ENCODE results near the gene SH3BP5.
"Not testable (repeated sequence)": the region's sequence is repeated elsewhere in the genome, so short reads cannot be mapped to it uniquely, and the experiment has no call there.

The SH3BP5 gene, protein sequence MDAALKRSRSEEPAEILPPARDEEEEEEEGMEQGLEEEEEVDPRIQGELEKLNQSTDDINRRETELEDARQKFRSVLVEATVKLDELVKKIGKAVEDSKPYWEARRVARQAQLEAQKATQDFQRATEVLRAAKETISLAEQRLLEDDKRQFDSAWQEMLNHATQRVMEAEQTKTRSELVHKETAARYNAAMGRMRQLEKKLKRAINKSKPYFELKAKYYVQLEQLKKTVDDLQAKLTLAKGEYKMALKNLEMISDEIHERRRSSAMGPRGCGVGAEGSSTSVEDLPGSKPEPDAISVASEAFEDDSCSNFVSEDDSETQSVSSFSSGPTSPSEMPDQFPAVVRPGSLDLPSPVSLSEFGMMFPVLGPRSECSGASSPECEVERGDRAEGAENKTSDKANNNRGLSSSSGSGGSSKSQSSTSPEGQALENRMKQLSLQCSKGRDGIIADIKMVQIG

GRCh38 chr3:15332405-15333098, at the start of gene SH3BP5:
Gene SH3BP5, minus strand, starts transcription at chr3:15332586. Its CDS starts 178 bp downstream, at chr3:15332408.
- peak; percentile 70 for DNase-seq

DNA sequence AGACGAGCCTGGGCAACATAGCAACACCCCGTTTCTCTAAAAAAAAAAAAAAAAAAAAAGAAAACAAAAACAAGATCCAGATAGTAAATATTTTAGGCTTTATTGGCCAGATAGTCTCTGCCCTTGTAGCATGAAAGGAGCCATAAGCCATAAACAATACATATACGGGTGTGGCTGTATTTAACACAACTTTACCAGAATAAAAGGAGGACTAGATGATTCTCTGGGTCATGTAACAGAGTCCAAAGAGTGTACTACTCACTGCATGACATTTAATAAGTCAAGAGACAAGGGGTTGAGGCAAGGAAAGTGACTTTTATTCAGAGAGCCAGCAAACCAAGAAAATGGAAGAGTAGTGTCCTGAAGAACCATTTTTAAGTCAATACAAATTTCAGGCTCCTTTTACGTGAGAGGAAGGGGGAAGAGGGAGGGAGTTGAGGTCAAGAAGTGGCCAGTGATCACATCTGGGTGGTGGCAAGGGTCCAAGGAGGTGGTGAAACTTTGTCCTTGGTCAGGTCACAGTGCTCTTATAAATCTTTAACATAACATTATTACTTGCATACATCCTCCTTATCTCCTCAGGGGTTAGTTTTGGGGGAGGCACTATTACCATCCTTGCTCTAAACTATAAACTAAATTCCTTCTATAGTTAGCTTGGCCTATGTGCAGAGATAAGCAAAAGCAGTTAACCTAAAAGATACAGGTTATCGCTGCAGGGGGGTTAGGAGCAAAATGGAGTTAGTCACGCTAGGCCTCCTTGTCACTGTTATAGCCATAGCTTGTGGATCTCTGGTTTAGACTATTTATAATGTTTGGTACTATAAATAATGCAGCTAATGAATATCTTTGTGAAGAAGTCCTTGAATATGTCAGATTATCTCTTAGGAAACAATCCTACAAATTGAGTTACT, 48.8 kb upstream of the SH3BP5 start:
- DNase-seq: no peak

DNA sequence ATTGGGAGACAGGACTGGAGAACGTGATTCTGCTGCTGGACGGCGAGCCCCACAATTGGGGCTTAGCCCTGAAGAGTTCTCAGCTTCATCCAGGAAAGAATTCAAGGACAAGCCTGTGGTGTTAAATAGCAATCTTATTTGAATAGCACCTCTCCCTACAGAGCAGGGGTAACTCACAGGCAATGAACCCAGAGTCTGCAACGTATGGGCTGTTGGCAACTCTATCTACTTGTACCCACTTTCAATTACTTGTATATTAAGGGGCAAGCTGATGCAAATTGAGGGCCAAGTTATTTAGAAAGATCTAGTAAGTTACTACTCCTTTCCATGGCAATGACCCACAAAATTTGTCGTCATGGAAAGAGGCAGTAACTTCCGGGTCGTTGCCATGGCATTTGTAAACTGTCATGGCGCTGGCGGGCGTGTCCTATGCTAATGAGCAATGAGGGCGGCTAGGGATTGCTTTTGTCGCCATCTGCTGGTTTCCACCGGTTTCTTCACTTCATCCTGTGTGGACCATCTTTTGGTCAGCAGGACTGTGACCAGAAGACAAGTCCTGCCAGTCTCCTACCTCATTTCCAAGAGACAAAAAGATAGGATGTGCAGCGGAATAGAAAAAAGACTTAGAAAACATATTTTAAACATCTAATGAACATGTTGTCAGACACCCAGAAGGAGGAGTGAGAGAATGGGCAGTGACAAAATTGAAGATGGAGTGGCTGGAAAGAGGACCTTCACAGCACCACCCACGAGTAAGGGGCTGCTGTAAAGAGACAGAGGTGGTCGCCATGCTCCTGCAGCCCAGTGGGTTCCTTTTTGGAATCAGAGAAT, 45.8 kb upstream of the SH3BP5 start:
- DNase-seq: peak; percentile 79

DNA sequence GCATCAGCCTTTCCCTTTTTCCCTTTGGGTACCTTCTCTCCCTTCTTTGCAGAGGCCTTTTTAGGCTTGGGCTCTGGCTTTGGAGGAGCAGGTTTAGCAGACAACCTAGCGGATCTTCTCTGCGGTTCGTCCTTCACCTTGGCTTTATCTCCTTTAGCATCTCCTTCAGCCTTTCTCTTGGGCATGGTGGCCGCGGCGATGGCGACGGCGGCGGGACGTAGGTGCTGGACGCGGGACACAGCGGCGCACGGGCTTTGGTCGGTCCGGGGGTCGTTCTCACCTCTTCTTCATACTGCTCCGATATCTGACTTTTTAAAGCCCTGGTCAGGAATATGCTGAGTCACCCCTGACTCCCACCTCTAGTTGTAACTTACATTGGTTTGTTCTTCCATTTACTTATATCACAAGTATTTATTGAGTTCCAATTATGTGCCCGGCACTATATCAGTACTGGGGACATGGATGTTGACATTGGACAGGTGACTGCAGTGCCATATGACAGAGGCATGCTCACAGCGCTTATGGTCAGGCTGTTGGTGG, 43.1 kb upstream of the SH3BP5 start:
- no peak for DNase-seq

- DNase-seq: no peak
Measured at GRCh38 chr3:15372918-15373317, 40.5 kb upstream of the SH3BP5 start.

GRCh38 chr3:15368561-15369135, 36.3 kb upstream of the SH3BP5 start:
- DNase-seq: no peak

- DNase-seq: no peak
Measured at GRCh38 chr3:15367059-15367458, 34.7 kb upstream of the SH3BP5 start.

DNA sequence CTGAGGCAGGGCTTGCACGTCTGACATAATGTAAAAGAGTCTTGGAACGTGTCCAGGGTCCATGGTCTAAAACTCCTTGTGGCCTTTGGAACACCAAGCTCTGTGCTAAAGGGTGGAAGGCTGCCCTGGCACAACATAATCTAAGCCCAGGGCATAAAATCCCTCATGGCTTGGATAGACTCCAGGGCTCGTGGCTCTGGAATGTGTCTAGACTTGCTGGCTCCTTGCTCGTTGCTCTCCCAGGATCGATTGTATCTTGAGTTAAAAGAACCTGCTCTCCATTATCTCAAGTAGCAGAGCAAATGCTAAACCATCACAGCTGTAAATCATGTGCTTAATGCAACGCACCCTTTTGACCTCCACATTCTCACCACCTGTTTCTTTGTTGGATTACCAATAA, 31.7 kb upstream of the SH3BP5 start:
- DNase-seq: not testable (repeated sequence)

DNA sequence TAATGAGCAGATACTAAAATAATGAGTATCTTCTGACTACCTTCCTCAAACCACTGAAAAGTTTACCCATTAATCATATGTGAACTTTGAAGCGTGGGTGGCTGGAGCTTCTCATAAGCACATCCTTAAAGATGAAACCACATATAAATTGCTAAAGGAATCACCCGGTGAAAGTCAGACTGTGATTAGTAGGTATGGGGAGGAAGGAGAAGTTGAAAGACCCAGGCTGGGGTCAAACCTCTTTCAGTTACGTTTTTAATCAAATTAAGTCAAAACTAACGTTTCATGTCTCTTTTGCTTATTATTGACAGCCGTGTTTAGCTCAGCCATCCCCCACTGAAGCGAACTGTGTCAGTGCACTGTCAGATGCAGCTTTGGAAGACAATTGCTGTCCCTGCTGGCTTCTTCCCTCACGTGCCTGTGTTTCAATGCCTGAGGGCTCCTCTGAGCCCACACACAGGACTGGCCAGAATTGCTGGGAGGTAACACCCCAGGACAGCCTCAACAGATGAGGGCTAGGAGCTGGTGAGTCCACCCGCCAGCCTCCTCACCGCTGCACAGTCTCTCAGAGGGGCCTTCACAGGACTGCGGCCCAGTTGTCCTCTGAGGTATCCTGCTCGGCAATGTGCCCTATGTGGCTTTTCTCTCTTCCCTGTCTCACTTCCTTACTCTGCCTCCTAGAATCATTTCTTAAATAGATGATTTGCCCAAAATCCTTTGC, 29.3 kb upstream of the SH3BP5 start:
- no peak for DNase-seq

DNA sequence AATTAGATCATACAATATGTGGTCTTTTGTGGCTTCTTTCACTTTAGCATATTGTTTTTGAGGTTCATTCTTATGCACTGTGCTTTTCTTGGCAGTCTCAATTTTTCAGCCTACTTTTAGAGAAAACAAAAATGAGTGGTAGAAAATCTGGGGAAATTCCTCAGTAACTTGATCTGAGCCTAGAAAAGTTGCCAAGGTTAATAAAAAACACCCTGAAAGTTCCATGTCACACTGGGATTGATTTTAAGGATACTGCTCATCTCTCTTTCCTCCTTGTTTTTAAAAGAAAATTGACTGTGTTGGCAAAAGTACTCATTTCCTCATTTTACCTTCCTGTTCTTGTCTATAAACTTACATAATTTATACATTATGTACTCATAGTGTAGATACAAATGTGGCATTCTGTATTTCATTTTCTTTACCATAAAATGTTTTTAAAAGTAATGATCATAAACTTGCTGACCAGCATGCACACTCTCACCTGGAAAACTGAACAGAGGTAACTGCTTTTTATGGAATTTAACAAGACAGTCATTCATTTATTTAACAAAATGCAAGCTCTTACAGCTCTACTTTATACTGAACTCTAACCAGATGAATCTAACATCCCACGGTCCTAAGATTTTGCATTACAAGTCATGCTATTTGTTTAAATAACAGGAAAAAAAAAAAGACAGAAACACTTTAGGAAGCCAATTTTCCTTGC, 28.6 kb upstream of the SH3BP5 start:
- DNase-seq: no peak

- no peak for DNase-seq
Measured at GRCh38 chr3:15359677-15360397, 27.5 kb upstream of the SH3BP5 start.

DNA sequence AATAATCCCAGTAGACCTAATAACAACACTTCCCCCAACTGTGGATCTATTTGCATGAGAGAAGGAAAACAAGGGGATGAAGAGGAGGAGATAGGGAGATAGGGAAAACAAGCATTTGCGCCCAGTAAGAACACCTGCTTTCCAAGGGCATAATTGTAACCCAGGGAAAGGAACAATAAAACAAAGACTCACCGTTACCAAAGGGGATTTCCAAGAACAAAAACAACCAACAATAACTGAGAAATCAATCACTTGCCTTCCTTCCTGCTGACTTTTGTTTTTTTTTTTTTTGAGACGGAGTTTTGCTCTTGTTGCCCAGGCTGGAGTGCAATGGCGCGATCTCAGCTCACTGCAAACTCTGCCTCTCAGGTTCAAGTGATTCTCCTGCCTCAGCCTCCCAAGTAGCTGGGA, 24.3 kb upstream of the SH3BP5 start:
- DNase-seq: not testable (repeated sequence)

DNA sequence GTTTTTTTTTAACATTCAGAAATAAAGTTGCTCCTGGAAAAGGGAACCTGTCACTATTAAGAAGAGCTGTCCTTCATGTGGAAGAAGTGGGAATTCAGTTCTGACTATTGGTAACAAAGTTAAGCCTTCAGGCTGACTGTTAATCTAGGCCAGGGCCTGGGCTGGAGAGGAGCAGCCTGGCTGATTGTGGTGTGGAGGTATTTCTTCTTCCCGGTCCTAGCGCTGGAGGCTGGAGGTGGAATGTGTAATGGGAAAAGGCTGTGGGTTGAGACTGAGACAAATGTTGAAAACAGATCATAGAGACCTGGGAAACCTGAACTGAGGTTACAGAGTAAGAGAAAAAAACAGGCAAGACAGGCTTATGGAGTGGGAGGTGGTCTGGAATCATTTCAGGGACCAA, 23.8 kb upstream of the SH3BP5 start:
- no peak for DNase-seq

GRCh38 chr3:15355086-15355485, 22.7 kb upstream of the SH3BP5 start:
- no peak for DNase-seq

DNA sequence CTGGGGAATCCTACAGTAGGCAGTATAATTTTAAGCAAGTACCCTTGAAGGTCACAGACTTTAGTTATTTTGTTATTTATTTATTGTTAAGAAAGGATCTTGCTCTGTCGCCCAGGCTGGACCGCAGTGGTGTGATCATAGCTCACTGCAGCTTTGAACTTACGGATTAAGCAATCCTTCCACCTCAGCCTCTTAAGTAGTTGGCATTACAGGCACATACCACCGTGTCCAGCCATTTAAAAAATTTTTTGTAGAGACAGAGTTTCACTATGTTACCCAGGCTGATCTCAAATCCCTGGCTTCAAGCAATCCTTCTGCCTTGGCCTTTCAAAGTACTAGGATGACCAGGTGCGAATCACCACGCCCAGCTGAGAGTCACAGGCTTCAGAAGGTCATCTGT, 22.1 kb upstream of the SH3BP5 start:
- no peak for DNase-seq

DNA sequence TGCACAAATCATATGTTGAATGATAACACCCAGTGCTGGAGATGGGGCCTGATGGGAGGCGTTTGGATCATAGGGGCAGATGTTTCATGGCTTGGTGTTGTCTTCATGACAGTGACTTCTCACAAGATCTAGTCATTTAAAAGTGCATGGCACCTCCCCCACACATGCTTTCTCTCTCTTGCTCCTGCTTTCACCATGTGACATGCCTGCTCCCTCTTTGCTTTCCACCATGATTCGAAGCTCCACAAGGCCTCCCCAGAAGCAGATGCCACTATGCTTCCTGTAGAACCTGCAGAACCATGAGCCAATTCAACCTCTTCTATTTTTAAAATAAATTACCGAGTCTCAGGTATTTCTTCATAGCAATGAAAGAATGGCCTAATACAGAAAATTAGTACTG, 17.8 kb upstream of the SH3BP5 start:
- DNase-seq: no peak

GRCh38 chr3:15349438-15349837, 17.1 kb upstream of the SH3BP5 start:
- not testable (repeated sequence) for DNase-seq

- DNase-seq: no peak
Measured at GRCh38 chr3:15348246-15348645, 15.9 kb upstream of the SH3BP5 start.

DNA sequence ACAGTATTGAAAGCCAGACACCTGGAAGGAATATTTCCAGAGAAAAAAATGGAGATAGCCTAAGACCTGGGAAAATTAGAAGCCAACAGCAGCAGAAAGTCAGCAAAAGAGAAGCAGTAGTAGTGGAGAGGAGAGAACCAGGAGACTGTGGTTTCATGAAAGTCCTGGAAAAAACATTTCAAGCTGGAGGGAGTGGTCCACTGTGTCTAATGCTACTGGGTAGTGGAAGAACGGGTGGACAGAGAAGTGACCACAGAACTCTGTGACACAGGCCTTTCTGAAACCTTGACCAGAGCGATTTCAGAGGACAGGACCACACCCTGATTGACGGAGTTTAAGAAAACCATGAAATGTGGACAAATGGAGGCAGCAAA, 15.3 kb upstream of the SH3BP5 start:
- no peak for DNase-seq
